GM12878 (cell line): Measurements from ENCODE around the gene MIEN1. TPM values are rescaled to one million over a fixed set of nuclear protein-coding genes. Genes with fewer than 3 reads are reported as not detected.

Experiments used
- ATAC-seq: fragments of 200-7000 bp; cut with Tn5 transposase; 3 replicates; pipeline ENCODE4 v1.9.1; 2020; ENCODE audit warnings: mild to moderate bottlenecking, moderate library complexity
- BruUV-seq: library from RNA; stranded (reverse); fragments of 400-500 nt; replicated peaks from 2 replicates; lab custom pipeline; 2021; lab: Mats Ljungman, UMichigan
- CTCF ChIA-PET: fragments of 300-600 bp; sonication (Branson Sonifier 250); formaldehyde crosslinking; extraction: SDS; loops from one replicate; lab custom pipeline; 2021; ENCODE audit warnings: inconsistent platforms; lab: Yijun Ruan, JAX
- POLR2A ChIA-PET: fragments of 350-600 bp; formaldehyde crosslinking; extraction: SDS; loops from one replicate; lab custom pipeline; 2021; ENCODE audit warnings: inconsistent platforms; lab: Charles Lee
- RAD21 ChIA-PET: fragments of 300-600 bp; sonication (Branson Sonifier 250); formaldehyde crosslinking; loops from one replicate; lab custom pipeline; 2023; ENCODE audit warnings: antibody characterized with exemption; ENCODE audit not compliant: unreplicated experiment; lab: Charles Lee
- SMC1A ChIA-PET: fragments of 300-600 bp; sonication (Branson Sonifier 250); formaldehyde crosslinking; loops from one replicate; lab custom pipeline; 2023; ENCODE audit not compliant: unreplicated experiment, uncharacterized antibody; lab: Charles Lee
- DNase-seq: peaks from one replicate; pipeline ENCODE4 v3.0.0-alpha.2; 2011; ENCODE audit warnings: low read depth, low spot score
- FAIRE-seq: peaks from 3 replicates; lab custom pipeline; 2011; peaks lifted over from hg19 to GRCh38; lab: Jason Lieb, UNC
- H2AFZ ChIP-seq: 2 replicates; pipeline ENCODE4 v1.6.0; 2011; ENCODE audit warnings: low read depth, low read length, control low read depth; ENCODE audit not compliant: control insufficient read depth
- H3K27ac ChIP-seq: 2 replicates; pipeline ENCODE4 v1.5.1; 2011; ENCODE audit warnings: control low read depth; ENCODE audit not compliant: control insufficient read depth, insufficient read depth
- H3K27me3 ChIP-seq, 2 experiments: replicated peaks in 1 of 2; 2 replicates each; pipeline versions ENCODE4 v1.6.0 to v1.6.1; 2011; ENCODE audit warnings: low read length in 1 of 2; ENCODE audit not compliant: control insufficient read depth in 2 of 2, insufficient read depth in 2 of 2
- H3K36me3 ChIP-seq, 2 experiments: 2 replicates each; pipeline ENCODE4 v1.5.1; 2011; ENCODE audit warnings: low read length in 1 of 2; ENCODE audit not compliant: control insufficient read depth in 2 of 2, insufficient read depth in 2 of 2
- H3K4me1 ChIP-seq: 2 replicates; pipeline ENCODE4 v1.6.1; 2011; ENCODE audit warnings: mild to moderate bottlenecking, low read length, moderate library complexity, mixed read lengths; ENCODE audit not compliant: control insufficient read depth, insufficient read depth
- H3K4me2 ChIP-seq: 2 replicates; pipeline ENCODE4 v1.6.0; 2011; ENCODE audit warnings: control low read depth; ENCODE audit not compliant: control insufficient read depth, insufficient read depth
- H3K4me3 ChIP-seq: fragments of 200-600 bp; sonication (generic); 2 replicates; pipeline ENCODE4 v1.5.1; 2016
- H3K79me2 ChIP-seq: 2 replicates; pipeline ENCODE4 v1.6.0; 2011; ENCODE audit warnings: low read length; ENCODE audit not compliant: control insufficient read depth, insufficient read depth
- H3K9ac ChIP-seq: 2 replicates; pipeline ENCODE4 v1.8.0; 2011; ENCODE audit warnings: low read length, control low read depth, mixed read lengths; ENCODE audit not compliant: control insufficient read depth, insufficient read depth
- H3K9me3 ChIP-seq: replicated peaks from 3 replicates; pipeline ENCODE4 v1.5.1; 2011; ENCODE audit warnings: mild to moderate bottlenecking, low read length; ENCODE audit not compliant: control insufficient read depth, insufficient read depth
- H4K20me1 ChIP-seq: 2 replicates; pipeline ENCODE4 v1.6.0; 2011; ENCODE audit not compliant: control insufficient read depth, insufficient read depth
- BACH1 ChIP-seq: fragments of 450-650 bp; IDR thresholded peaks from 2 replicates; pipeline ENCODE4 v1.6.1; 2017; ENCODE audit warnings: mild to moderate bottlenecking, borderline replicate concordance
- CEBPZ ChIP-seq: fragments of 150-350 bp; IDR thresholded peaks from 2 replicates; pipeline ENCODE4 v1.6.1; 2016; ENCODE audit warnings: low read depth, low read length
- IKZF1 ChIP-seq: fragments of 450-650 bp; conservative IDR thresholded peaks from 2 replicates; pipeline ENCODE4 v1.6.1; 2017; ENCODE audit warnings: antibody characterized with exemption, mild to moderate bottlenecking
- IKZF2 ChIP-seq, 2 experiments: fragments of 450-650 bp; IDR thresholded peaks; 2 replicates each; pipeline ENCODE4 v1.6.1; 2017; ENCODE audit warnings: mild to moderate bottlenecking in 2 of 2, moderate library complexity in 2 of 2
- LARP7 ChIP-seq: fragments of 450-650 bp; IDR thresholded peaks from 2 replicates; pipeline ENCODE4 v1.6.1; 2017; ENCODE audit warnings: mild to moderate bottlenecking
- NRF1 ChIP-seq: conservative IDR thresholded peaks from 2 replicates; pipeline ENCODE4 v1.6.1; 2011; ENCODE audit warnings: mild to moderate bottlenecking, low read depth, low read length, improper control_type of control experiment
- RAD51 ChIP-seq: fragments of 450-650 bp; IDR thresholded peaks from 2 replicates; pipeline ENCODE4 v1.6.1; 2016; ENCODE audit warnings: moderate library complexity, mild to moderate bottlenecking, inconsistent platforms
- RELB ChIP-seq: fragments of 450-650 bp; IDR thresholded peaks from 2 replicates; pipeline ENCODE4 v1.6.1; 2017; ENCODE audit warnings: low read depth, mild to moderate bottlenecking, moderate library complexity
- SMAD1 ChIP-seq: fragments of 450-650 bp; IDR thresholded peaks from 2 replicates; pipeline ENCODE4 v1.6.1; 2018; ENCODE audit warnings: mild to moderate bottlenecking, low read depth; ENCODE audit not compliant: partially characterized antibody
- WGBS: methylation state at CpG from one replicate; pipeline ENCODE4 v1.1.6; 2016; ENCODE audit warnings: low lambda C conversion rate; ENCODE audit not compliant: insufficient replicate concordance, insufficient coverage; ENCODE audit errors: missing lambda C conversion rate; 5-methylcytosine and 5-hydroxymethylcytosine counted together
- in situ Hi-C: fragments of 300-500 bp; cut with MboI; formaldehyde crosslinking; loops from 9 replicates; pipeline ENCODE4 v1.14.3; 2018; ENCODE audit warnings: mixed read lengths
- intact Hi-C: fragments of 100-400 bp; cut with micrococcal nuclease; formaldehyde crosslinking; loops from one replicate; pipeline ENCODE4 v1.14.2; 2022; ENCODE audit not compliant: unreplicated experiment
- polyA plus RNA-seq, 11 experiments: library from polyadenylated mRNA; depleted of rRNA in 4 of 11; unstranded in 6 of 11; stranded (reverse) in 5 of 11; fragments of >200 nt; fragmentation: Nextera tagmentation in 4 of 11; fragmentation: Illumina TruSeq in 1 of 11; extraction: Ambion mirVana in 4 of 11; extraction: Trizol in 1 of 11; gene quantifications; 1 replicate in 1 of 11; 2 replicates in 10 of 11; pipeline versions ENCODE4 v1.2.1 to v1.2.3, GENCODE V29; 2011 to 2016; ENCODE audit warnings: inconsistent platforms in 2 of 11, missing spikeins in 2 of 11, low read depth in 1 of 11
- total RNA-seq, 4 experiments: library from RNA; depleted of rRNA in 3 of 4; stranded (reverse); fragments of >200 nt in 3 of 4; fragmentation: Illumina TruSeq in 1 of 4; extraction: Trizol in 1 of 4; gene quantifications; 2 replicates each; pipeline versions ENCODE4 v1.2.1 to v1.2.3, GENCODE V29; 2013 to 2021

MIEN1 gene
- total and polyA plus RNA-seq, 10 of the 15 experiments (the other 5 are each of a cell fraction or from before 2014, with no cell fraction given): 24.9 to 89.1 (median 47.7) TPM

GRCh38 chr17:39737760-39738567, 7.6 kb upstream of the MIEN1 start, which contains the start of gene GRB7:
TSS of gene GRB7 (plus strand) at chr17:39737938. CDS start at chr17:39742302, 4,364 bp downstream.
- peak within 1 kb of the TSS; percentile 54 for H2AFZ ChIP-seq
- ChIA-PET CTCF (no interaction called here), POLR2A (no interaction called here), RAD21 (no interaction called here), SMC1A (interaction anchor here (0.9 kb wide), 1 partner anchor 54 kb away, joined by 3 read pairs; no protein-coding TSS in a partner anchor)
- peak within 1 kb of the TSS; percentile 70 for H3K4me2 ChIP-seq
- H3K4me3 ChIP-seq: peak within 1 kb of the TSS; percentile 47
- H3K4me1 ChIP-seq: peaks cover 10% of the 10 kb centered on the region
- H3K27ac ChIP-seq: no peak within 1 kb of the TSS
- 8% methylated on average over 21 of the region's 34 CpGs for WGBS
- intact Hi-C loops (no loop called here), in situ Hi-C loops (no loop called here)
- H3K9me3 ChIP-seq: no peaks in the 10 kb centered on the region
- BruUV-seq: no TSS peak
- peak; percentile 45 for ATAC-seq
- no peaks in the 10 kb centered on the region for H3K79me2 ChIP-seq
- no peak for FAIRE-seq
- no peak within 1 kb of the TSS; the same call in 1 of the 2 replicates for H3K9ac ChIP-seq
- TF ChIP-seq SMAD1 (no peak), CEBPZ (no peak), LARP7 (peak; percentile 24; the same call in 1 of the 2 replicates), RAD51 (no peak), BACH1 (no peak), RELB (no peak), IKZF2 (IDR thresholded peaks at IDR 0.05) (peak in 1 of 2 experiments; percentile 12; a peak in 1 of 4 replicates), IKZF1 (0 out of 2 replicates have a peak, but pooled peaks have one; percentile 13), NRF1 (no peak)
- H4K20me1 ChIP-seq: no peaks in the 10 kb centered on the region
- no peak for DNase-seq
- H3K36me3 ChIP-seq: no peaks in the 10 kb centered on the region
- H3K27me3 ChIP-seq: peaks cover 0 to 2% of the 10 kb centered on the region in 2 experiments; a peak in 2 of 4 replicates
